Astrocyte (in vitro differentiated cells and primary cell): ENCODE results near the gene ANGPTL7.

ENCODE experiments used
- EZH2 ChIP-seq: IDR thresholded peaks from 2 replicates; pipeline ENCODE4 v1.6.1; 2012; ENCODE audit warnings: mild to moderate bottlenecking, low read length, inconsistent platforms; ENCODE audit not compliant: insufficient read depth
- TF ChIP-seq, protein P1 (sequence below): IDR thresholded peaks from 2 replicates; pipeline ENCODE4 v1.5.1; 2011; ENCODE audit warnings: low read depth, mild to moderate bottlenecking, inconsistent platforms, low read length, moderate library complexity; ENCODE audit not compliant: insufficient read depth

DNA sequence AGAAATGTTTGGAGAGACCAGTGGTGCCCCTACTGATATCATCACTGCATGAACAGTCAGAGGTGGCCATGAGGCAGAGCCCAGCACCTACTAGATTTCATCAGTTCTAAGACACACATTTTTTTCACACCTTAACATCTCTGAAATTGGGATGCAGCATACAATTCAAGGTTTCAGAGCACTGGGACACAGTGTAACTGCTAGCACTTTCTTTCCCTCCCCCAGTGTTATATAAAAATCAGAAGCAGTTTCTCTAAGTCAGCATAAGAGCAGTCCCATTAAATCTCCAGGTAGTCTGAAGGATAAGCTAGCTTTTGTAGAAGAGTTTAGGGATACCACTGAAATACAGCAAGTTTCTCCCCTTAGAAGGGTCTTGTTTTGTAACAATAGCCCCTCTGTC, 10.0 kb upstream of the ANGPTL7 start:
- TF ChIP-seq, protein P1, sequence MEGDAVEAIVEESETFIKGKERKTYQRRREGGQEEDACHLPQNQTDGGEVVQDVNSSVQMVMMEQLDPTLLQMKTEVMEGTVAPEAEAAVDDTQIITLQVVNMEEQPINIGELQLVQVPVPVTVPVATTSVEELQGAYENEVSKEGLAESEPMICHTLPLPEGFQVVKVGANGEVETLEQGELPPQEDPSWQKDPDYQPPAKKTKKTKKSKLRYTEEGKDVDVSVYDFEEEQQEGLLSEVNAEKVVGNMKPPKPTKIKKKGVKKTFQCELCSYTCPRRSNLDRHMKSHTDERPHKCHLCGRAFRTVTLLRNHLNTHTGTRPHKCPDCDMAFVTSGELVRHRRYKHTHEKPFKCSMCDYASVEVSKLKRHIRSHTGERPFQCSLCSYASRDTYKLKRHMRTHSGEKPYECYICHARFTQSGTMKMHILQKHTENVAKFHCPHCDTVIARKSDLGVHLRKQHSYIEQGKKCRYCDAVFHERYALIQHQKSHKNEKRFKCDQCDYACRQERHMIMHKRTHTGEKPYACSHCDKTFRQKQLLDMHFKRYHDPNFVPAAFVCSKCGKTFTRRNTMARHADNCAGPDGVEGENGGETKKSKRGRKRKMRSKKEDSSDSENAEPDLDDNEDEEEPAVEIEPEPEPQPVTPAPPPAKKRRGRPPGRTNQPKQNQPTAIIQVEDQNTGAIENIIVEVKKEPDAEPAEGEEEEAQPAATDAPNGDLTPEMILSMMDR = no peak
- no peak for TF ChIP-seq EZH2
